ENCODE results near the gene SYS1. TPM values are rescaled to one million over a fixed set of nuclear protein-coding genes. Genes with fewer than 3 reads are reported as not detected.

SYS1 gene
- total RNA-seq, 1 donor from 2014 or later, result 25.6 TPM

- Mint-ChIP-seq H3K36me3 (ENCODE audit: low read depth) (no peaks in the 10 kb centered on the region), H3K27me3 (ENCODE audit: insufficient read depth) (no peaks in the 10 kb centered on the region), H3K4me3 (no peak overlapping the region), H3K4me1 (ENCODE audit: low read depth) (peaks cover 65% of the 10 kb centered on the region), H3K9me3 (no peaks in the 10 kb centered on the region), H3K27ac (peak overlapping the region; percentile 91)
- no peak for DNase-seq (ENCODE audit: low spot score)
- intact Hi-C loops (cut with micrococcal nuclease), result loop anchor here (2.0 kb wide), 1 partner anchor 35 kb away; no protein-coding TSS in a partner anchor
Measured at GRCh38 chr20:45353746-45354145, 9.2 kb upstream of the SYS1 start.

- H3K27ac Mint-ChIP-seq, result peak overlapping the region; percentile 91
- H3K4me1 Mint-ChIP-seq (ENCODE audit: low read depth), result peaks cover 73% of the 10 kb centered on the region
- no peak for DNase-seq (ENCODE audit: low spot score)
- H3K4me3 Mint-ChIP-seq, result peak overlapping the region; percentile 75
- no peaks in the 10 kb centered on the region for H3K9me3 Mint-ChIP-seq
- no peaks in the 10 kb centered on the region for H3K36me3 Mint-ChIP-seq (ENCODE audit: low read depth)
- intact Hi-C loops (cut with micrococcal nuclease), result loop anchor here (1.0 to 5.0 kb wide), 3 partner anchors 9 to 387 kb away; partner anchors contain the start of genes STK4 and SYS1
- H3K27me3 Mint-ChIP-seq (ENCODE audit: insufficient read depth), result no peaks in the 10 kb centered on the region
Measured at GRCh38 chr20:45354423-45355208, 8.3 kb upstream of the SYS1 start.

- Mint-ChIP-seq H3K27me3 (ENCODE audit: insufficient read depth) (no peaks in the 10 kb centered on the region), H3K9me3 (no peaks in the 10 kb centered on the region), H3K4me1 (ENCODE audit: low read depth) (peaks cover 68% of the 10 kb centered on the region), H3K27ac (peak overlapping the region; percentile 91), H3K4me3 (peak overlapping the region; percentile 75), H3K36me3 (ENCODE audit: low read depth) (no peaks in the 10 kb centered on the region)
- intact Hi-C loops (cut with micrococcal nuclease), result loop anchor here (1.0 to 5.0 kb wide), 3 partner anchors 8 to 388 kb away; partner anchors contain the start of genes STK4 and SYS1
- peak; percentile 14 for DNase-seq (ENCODE audit: low spot score)
Measured at GRCh38 chr20:45355209-45356084, 7.5 kb upstream of the SYS1 start.

- H3K4me1 Mint-ChIP-seq (ENCODE audit: low read depth), result peaks cover 75% of the 10 kb centered on the region
- no peak overlapping the region for H3K4me3 Mint-ChIP-seq
- intact Hi-C loops (cut with micrococcal nuclease), result loop anchor here (5.0 kb wide), 1 partner anchor 391 kb away; the partner anchor contains the start of gene STK4
- peak overlapping the region; percentile 31 for H3K27ac Mint-ChIP-seq
- no peaks in the 10 kb centered on the region for H3K36me3 Mint-ChIP-seq (ENCODE audit: low read depth)
- DNase-seq (ENCODE audit: low spot score), result no peak
- no peaks in the 10 kb centered on the region for H3K9me3 Mint-ChIP-seq
- no peaks in the 10 kb centered on the region for H3K27me3 Mint-ChIP-seq (ENCODE audit: insufficient read depth)
Measured at GRCh38 chr20:45358282-45359068, 4.5 kb upstream of the SYS1 start.

- Mint-ChIP-seq H3K4me3 (no peak overlapping the region), H3K27me3 (ENCODE audit: insufficient read depth) (no peaks in the 10 kb centered on the region), H3K36me3 (ENCODE audit: low read depth) (no peaks in the 10 kb centered on the region), H3K4me1 (ENCODE audit: low read depth) (peaks cover 75% of the 10 kb centered on the region), H3K9me3 (no peaks in the 10 kb centered on the region), H3K27ac (no peak overlapping the region)
- intact Hi-C loops (cut with micrococcal nuclease), result loop anchor here (5.0 kb wide), 1 partner anchor 392 kb away; the partner anchor contains the start of gene STK4
- no peak for DNase-seq (ENCODE audit: low spot score)
Measured at GRCh38 chr20:45359069-45359405, 3.9 kb upstream of the SYS1 start.

- intact Hi-C loops (cut with micrococcal nuclease), result loop anchor here (5.0 kb wide), 4 partner anchors 392 to 498 kb away; partner anchors contain the start of genes ACOT8, DNTTIP1, STK4 and WFDC3
- no peaks in the 10 kb centered on the region for H3K27me3 Mint-ChIP-seq (ENCODE audit: insufficient read depth)
- DNase-seq (ENCODE audit: low spot score), result no peak
- no peak overlapping the region for H3K27ac Mint-ChIP-seq
- H3K9me3 Mint-ChIP-seq, result no peaks in the 10 kb centered on the region
- peaks cover 72% of the 10 kb centered on the region for H3K4me1 Mint-ChIP-seq (ENCODE audit: low read depth)
- H3K36me3 Mint-ChIP-seq (ENCODE audit: low read depth), result no peaks in the 10 kb centered on the region
- no peak overlapping the region for H3K4me3 Mint-ChIP-seq
Measured at GRCh38 chr20:45359406-45360148, 3.4 kb upstream of the SYS1 start.

GRCh38 chr20:45361793-45362192, 1.2 kb upstream of the SYS1 start:
- no peaks in the 10 kb centered on the region for H3K27me3 Mint-ChIP-seq (ENCODE audit: insufficient read depth)
- intact Hi-C loops (cut with micrococcal nuclease), result loop anchor here (2.0 to 5.0 kb wide), 5 partner anchors 45 to 609 kb away; partner anchors contain the start of genes ACOT8, DNTTIP1, WFDC3 and YWHAB
- DNase-seq (ENCODE audit: low spot score), result no peak
- H3K9me3 Mint-ChIP-seq, result no peaks in the 10 kb centered on the region
- H3K27ac Mint-ChIP-seq, result no peak overlapping the region
- H3K4me3 Mint-ChIP-seq, result no peak overlapping the region
- H3K4me1 Mint-ChIP-seq (ENCODE audit: low read depth), result peaks cover 69% of the 10 kb centered on the region
- H3K36me3 Mint-ChIP-seq (ENCODE audit: low read depth), result peaks cover 15% of the 10 kb centered on the region

- Mint-ChIP-seq H3K9me3 (no peaks in the 10 kb centered on the region), H3K36me3 (ENCODE audit: low read depth) (peaks cover 31% of the 10 kb centered on the region), H3K27ac (peak overlapping the region; percentile 97), H3K4me1 (ENCODE audit: low read depth) (peaks cover 69% of the 10 kb centered on the region), H3K27me3 (ENCODE audit: insufficient read depth) (no peaks in the 10 kb centered on the region), H3K4me3 (peak overlapping the region; percentile 95)
- no peak for DNase-seq (ENCODE audit: low spot score)
- intact Hi-C loops (cut with micrococcal nuclease), result loop anchor here (1.0 to 5.0 kb wide), 12 partner anchors 9 to 607 kb away; partner anchors contain the start of genes ACOT8, DNTTIP1, PIGT and SDC4
Measured at GRCh38 chr20:45363611-45364492, 896 bp downstream of the SYS1 start.

GRCh38 chr20:45365444-45365970, 2.6 kb downstream of the SYS1 start:
- Mint-ChIP-seq H3K27me3 (ENCODE audit: insufficient read depth) (no peaks in the 10 kb centered on the region), H3K9me3 (no peaks in the 10 kb centered on the region), H3K36me3 (ENCODE audit: low read depth) (peaks cover 34% of the 10 kb centered on the region), H3K27ac (no peak overlapping the region), H3K4me3 (no peak overlapping the region), H3K4me1 (ENCODE audit: low read depth) (peaks cover 59% of the 10 kb centered on the region)
- intact Hi-C loops (cut with micrococcal nuclease), result no loop called here
- DNase-seq (ENCODE audit: low spot score), result no peak

GRCh38 chr20:45366192-45366591, 3.2 kb downstream of the SYS1 start:
- Mint-ChIP-seq H3K4me3 (no peak overlapping the region), H3K4me1 (ENCODE audit: low read depth) (peaks cover 59% of the 10 kb centered on the region), H3K27me3 (ENCODE audit: insufficient read depth) (no peaks in the 10 kb centered on the region), H3K36me3 (ENCODE audit: low read depth) (peaks cover 36% of the 10 kb centered on the region), H3K27ac (no peak overlapping the region), H3K9me3 (no peaks in the 10 kb centered on the region)
- intact Hi-C loops (cut with micrococcal nuclease), result no loop called here
- DNase-seq (ENCODE audit: low spot score), result no peak

- intact Hi-C loops (cut with micrococcal nuclease), result no loop called here
- Mint-ChIP-seq H3K27me3 (ENCODE audit: insufficient read depth) (no peaks in the 10 kb centered on the region), H3K4me3 (no peak overlapping the region), H3K4me1 (ENCODE audit: low read depth) (peaks cover 59% of the 10 kb centered on the region), H3K36me3 (ENCODE audit: low read depth) (peaks cover 38% of the 10 kb centered on the region), H3K27ac (no peak overlapping the region), H3K9me3 (no peaks in the 10 kb centered on the region)
- DNase-seq (ENCODE audit: low spot score), result no peak
Measured at GRCh38 chr20:45366631-45367030, 3.7 kb downstream of the SYS1 start.
